HuH-7 (cell line): ENCODE results near the gene SLC26A1.
"Not testable (repeated sequence)": the region's sequence is repeated elsewhere in the genome, so short reads cannot be mapped to it uniquely, and the experiment has no call there.

ENCODE experiments used
- DNase-seq: peaks from one replicate; pipeline ENCODE4 v3.0.0; 2011; ENCODE audit warnings: low spot score

SLC26A1 gene

GRCh38 chr4:952881-953573 lies 40.2 kb downstream of the SLC26A1 start:
- DNase-seq: no peak

DNA sequence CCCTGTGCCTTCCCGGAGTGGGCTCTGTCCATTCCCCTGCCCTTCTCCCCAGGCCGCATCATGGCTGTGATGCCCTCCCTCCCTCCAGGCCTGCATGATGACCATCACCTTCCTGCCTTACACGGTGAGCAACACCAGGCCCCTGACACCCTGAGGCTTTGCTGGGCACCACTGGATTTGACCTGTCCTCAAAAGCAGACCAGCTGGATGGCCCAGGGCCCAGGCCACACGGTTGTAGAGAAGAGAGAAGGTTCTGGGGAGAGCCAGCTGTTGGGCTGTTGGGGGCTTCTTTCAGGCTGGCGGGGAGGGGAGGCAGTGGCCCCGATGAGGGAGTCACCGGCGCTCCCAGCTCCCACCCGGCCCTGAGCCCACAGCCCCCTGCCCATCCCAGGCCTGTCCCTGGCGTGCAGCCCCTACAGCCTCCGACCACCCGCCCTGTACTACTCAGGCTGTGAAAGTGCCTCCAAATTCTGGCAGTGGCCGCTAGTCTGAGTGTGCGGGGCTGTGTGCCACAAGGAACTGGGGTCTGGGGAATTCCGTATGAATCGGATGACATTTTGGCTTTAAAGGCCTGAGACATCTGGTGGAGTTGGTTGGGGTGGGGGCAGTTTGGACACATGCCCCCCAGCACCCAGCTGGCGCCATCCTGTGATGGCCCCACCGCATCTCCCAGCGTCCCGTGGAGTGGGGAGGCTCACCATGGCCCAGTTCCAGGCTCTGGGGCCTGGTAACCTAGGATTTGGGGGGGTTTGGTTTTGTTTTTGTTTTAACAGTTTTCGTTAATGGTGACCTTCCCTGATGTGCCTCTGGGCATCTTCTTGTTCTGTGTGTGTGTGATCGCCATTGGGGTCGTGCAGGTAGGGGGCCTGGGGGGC lies 41.4 kb downstream of the SLC26A1 start:
- DNase-seq: no peak

DNA sequence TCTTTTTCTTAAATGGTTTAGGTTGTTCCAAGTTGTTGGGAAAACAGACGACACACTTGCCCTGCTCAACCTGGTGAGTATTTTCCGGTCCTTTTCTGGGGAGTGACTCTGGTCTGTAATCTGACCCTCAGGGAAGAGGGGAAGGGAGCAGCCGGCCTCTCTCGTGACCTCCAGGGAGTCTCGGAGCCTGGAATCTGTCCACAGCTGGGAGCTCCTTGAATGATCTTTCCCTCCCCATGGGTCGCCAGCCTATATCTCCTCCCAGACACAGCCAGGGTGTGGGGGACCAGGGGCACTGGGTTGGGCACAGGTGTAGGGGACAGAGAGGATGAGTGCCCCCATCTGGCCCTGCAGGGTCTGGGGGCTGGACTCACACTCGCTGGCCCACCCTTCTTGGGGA lies 42.0 kb downstream of the SLC26A1 start:
- DNase-seq: no peak

GRCh38 chr4:950136-951020 lies 42.8 kb downstream of the SLC26A1 start:
- DNase-seq: no peak

- no peak for DNase-seq
Measured at GRCh38 chr4:949656-950055, 43.5 kb downstream of the SLC26A1 start.

GRCh38 chr4:948936-949300 lies 44.3 kb downstream of the SLC26A1 start:
- DNase-seq: no peak

DNA sequence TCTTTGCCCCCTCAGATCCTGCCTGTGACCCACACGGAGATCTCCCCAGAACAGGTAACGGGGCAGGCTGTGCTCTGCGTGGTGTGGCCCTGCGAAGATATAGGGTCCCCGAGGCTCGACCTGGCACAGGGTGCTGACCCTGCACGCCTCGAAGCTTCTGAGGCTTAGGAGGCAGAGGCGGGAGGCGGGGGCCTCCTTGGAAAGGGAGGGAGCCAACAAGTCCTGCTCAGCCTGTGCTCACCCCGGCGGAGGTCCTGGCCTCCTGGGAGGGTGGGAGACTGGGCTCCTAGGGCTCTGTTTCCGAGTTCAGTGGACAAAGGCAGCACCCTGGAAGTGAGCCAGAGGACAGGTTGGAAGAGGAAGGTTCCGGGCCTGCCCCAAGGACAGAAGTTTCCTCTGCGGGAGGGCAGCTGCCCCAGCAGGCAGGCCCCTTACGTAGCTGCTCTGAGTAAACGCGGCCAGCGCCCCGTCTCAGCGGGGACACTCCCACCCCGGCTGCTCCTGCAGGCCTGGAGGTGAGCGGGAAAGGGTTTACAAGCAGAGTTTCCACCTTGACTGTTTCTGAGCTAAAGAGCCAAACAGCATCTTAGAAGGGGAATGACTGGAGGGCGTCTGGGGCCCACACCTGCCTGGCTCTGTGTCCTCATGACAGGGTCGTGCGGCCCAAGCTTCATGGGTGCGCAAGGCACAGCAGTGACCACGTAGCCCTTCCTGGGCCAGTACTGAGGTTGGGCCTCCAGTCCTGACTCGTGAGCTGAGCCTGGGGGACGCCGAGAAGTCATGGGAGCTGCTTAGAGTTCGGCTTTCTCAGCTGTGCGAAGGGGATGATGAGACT lies 44.9 kb downstream of the SLC26A1 start:
- no peak for DNase-seq

GRCh38 chr4:947491-947971 lies 45.7 kb downstream of the SLC26A1 start:
- DNase-seq: no peak

- no peak for DNase-seq
Measured at GRCh38 chr4:946517-947471, 46.4 kb downstream of the SLC26A1 start.

DNA sequence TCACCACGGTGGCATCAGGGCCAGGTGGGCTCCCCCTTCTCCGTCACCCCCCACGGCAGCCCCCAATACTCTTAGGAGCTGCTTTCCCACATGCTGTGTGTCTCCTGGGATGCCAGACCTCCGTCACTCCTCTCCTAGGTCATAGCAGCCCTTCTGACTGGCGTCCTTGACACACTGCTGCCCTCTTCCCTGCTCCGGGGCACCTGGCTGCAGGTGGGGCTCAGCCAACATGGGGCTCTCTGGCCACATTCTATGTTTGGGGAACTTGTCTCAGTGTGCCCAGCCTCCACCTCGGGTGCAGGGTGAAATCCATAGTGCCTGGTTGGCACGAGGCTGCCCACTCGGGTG lies 47.1 kb downstream of the SLC26A1 start:
- no peak for DNase-seq

DNA sequence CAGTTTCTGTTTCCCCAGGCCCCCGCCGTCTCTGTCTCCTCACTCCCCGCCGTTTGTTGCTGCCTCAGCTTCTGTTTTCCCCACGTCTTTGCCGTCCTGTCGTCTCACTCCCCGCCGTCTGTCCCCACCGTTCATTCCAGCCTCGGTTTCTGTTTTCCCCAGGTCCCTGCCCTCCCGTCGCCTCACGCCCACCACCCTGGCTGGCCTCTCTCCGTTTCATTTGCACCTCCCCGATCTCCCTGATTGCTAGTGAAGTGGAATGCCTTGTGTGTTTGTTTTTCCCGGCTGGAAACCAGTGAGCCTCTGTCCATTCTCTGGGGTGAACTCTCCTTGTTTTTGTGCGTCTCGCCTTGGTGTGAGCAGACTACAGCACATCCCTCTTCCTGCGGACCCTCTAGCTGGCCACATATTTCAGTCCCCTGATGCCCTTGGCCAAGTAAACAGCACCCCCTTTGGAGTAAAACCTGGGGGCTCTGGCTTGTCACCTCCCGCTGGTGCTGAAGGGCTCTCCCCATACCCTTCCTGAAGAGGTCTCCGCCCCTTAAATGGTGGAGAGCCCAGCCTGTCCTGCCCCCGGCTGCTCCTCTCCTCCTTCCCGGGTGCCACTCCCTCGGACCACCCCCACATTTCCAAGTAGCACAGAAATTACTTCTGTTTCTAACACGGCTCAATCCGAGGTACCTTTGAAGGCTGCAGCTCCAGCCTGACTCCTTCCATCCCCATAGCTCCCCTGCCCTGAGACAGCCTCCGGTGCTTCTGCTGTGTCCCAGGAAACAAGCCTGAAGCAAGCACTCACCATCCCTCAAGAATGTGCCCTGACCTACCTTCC lies 47.7 kb downstream of the SLC26A1 start:
- DNase-seq: no peak

DNA sequence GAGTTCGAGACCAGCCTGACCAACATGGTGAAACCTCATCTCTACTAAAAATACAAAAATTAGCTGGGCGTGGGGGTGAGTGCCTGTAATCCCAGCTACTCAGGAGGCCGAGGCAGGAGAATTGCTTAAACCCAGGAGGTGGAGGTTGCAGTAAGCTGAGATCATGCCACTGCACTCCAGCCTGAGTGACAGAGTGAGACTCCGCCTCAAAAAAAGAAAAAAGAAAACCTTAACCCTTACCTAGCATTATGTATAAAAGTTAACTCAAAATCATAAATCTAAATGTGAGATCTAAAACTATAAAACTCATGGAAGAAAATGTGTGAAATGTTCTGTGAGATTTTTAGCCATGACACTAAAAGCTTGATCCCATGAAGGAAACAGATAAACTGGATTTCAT lies 53.7 kb downstream of the SLC26A1 start:
- DNase-seq: not testable (repeated sequence)
